PC-9 (cell line): ENCODE measurements around the gene MADCAM1. TPM values are rescaled to one million over a fixed set of nuclear protein-coding genes. Genes with fewer than 3 reads are reported as not detected.

Experiments used
- BruUV-seq: library from RNA; stranded (reverse); fragments of 400-500 nt; replicated peaks from 2 replicates; lab custom pipeline; 2021; lab: Mats Ljungman, UMichigan
- CTCF ChIA-PET: fragments of 300-600 bp; sonication (Branson Sonifier 250); formaldehyde crosslinking; loops from one replicate; lab custom pipeline; 2022; ENCODE audit warnings: antibody characterized with exemption; lab: Charles Lee
- POLR2A ChIA-PET: fragments of 300-600 bp; sonication (Branson Sonifier 250); formaldehyde crosslinking; loops from one replicate; lab custom pipeline; 2022; ENCODE audit warnings: antibody characterized with exemption; ENCODE audit not compliant: unreplicated experiment; lab: Charles Lee
- DNase-seq, 2 experiments: peaks; one replicate each; pipeline versions ENCODE4 v3.0.0 to v3.0.0-alpha.2; 2015 to 2022; ENCODE audit warnings: mixed read lengths in 1 of 2
- H2AFZ ChIP-seq: fragments of 200-600 bp; sonication (generic); 2 replicates; pipeline ENCODE4 v1.8.1; 2017; ENCODE audit warnings: antibody characterized with exemption
- H3F3A ChIP-seq: fragments of 200-600 bp; sonication (generic); 2 replicates; pipeline ENCODE4 v1.8.1; 2017; ENCODE audit warnings: antibody characterized with exemption, mild to moderate bottlenecking, low read depth; ENCODE audit not compliant: insufficient read depth
- H3K27ac ChIP-seq: fragments of 200-600 bp; sonication (generic); 2 replicates; pipeline ENCODE4 v1.6.1; 2016; ENCODE audit warnings: mixed run types
- H3K27me3 ChIP-seq: fragments of 200-600 bp; sonication (generic); 2 replicates; pipeline ENCODE4 v1.6.1; 2016; ENCODE audit warnings: low read depth, mixed run types; ENCODE audit not compliant: insufficient read depth
- H3K36me3 ChIP-seq: fragments of 200-600 bp; sonication (generic); 2 replicates; pipeline ENCODE4 v1.6.1; 2016; ENCODE audit warnings: low read depth, mixed run types
- H3K4me1 ChIP-seq: fragments of 200-600 bp; sonication (generic); replicated peaks from 2 replicates; pipeline ENCODE4 v1.6.1; 2016; ENCODE audit warnings: mixed run types; ENCODE audit not compliant: insufficient read depth
- H3K4me2 ChIP-seq: fragments of 200-600 bp; sonication (generic); 2 replicates; pipeline ENCODE4 v1.6.1; 2017; ENCODE audit warnings: mixed run types
- H3K4me3 ChIP-seq: fragments of 200-600 bp; sonication (generic); 2 replicates; pipeline ENCODE4 v1.6.1; 2016; ENCODE audit warnings: mixed run types
- H3K79me2 ChIP-seq: fragments of 200-600 bp; sonication (generic); 2 replicates; pipeline ENCODE4 v1.6.1; 2017; ENCODE audit warnings: low read depth, mixed run types
- H3K9me2 ChIP-seq: fragments of 200-600 bp; sonication (generic); 2 replicates; pipeline ENCODE4 v1.8.1; 2017; ENCODE audit warnings: mild to moderate bottlenecking; ENCODE audit not compliant: insufficient read depth
- H3K9me3 ChIP-seq: fragments of 200-600 bp; sonication (generic); 2 replicates; pipeline ENCODE4 v1.8.1; 2016; ENCODE audit warnings: low read depth; ENCODE audit not compliant: insufficient read depth
- H4K20me1 ChIP-seq: fragments of 200-600 bp; sonication (generic); 2 replicates; pipeline ENCODE4 v1.8.1; 2017; ENCODE audit not compliant: insufficient read depth
- EZH2 ChIP-seq: fragments of 200-600 bp; sonication (generic); IDR thresholded peaks from 2 replicates; pipeline ENCODE4 v1.8.0; 2017; ENCODE audit warnings: antibody characterized with exemption, low read depth
- intact Hi-C: fragments of 100-400 bp; cut with micrococcal nuclease; formaldehyde crosslinking; loops from one replicate; pipeline ENCODE4 v1.10.0; 2022; ENCODE audit not compliant: unreplicated experiment
- total RNA-seq: library from RNA; stranded (reverse); gene quantifications from 2 replicates; pipeline ENCODE4 v1.2.3, GENCODE V29; 2021
- TF ChIP-seq, protein P1 (sequence below): fragments of 200-600 bp; sonication (generic); conservative IDR thresholded peaks from 2 replicates; pipeline ENCODE4 v1.6.1; 2017; ENCODE audit warnings: mixed run types, antibody characterized with exemption, mild to moderate bottlenecking, moderate library complexity

Gene MADCAM1
- total RNA-seq, 1 experiment from 2014 or later, result 1.1 TPM

DNA sequence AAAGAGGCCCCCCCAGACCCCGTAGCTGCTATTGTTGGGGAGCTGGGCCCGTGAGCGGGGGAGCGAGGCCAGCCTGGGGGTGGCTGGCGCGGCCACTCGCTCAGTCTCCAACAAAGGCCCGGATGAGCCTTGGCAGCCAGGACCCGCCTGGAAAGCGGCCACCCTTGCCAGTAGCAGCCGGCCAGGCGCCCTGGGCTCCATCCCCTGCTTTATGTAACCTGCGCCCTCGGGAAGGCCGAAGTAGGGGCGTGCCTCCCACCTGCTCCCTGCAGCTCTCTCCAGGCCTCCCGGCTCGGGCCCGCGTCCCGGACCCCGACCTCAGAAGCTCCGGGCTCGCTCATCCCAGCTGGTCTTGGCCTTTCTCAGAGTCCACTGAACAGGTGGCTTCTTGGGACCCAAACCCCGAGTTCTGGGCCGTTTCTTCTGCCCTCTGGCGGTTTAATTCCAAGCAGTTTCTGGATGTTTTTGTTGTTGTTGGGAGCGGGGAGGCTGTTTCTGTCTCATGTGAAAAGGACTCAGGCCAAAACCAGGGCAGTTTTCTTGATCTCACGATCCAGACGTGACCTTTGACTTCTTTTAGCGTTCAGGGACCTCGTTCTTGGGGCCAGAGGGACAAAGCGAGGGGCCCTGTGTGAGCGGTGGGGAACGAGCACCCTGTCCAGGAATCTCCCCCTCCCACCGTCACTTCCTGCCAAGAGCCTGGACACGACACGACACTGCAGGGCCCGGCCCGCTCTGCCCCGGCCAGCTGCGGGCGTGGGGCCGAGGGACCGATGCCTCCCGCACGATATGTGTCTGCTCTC lies 36.5 kb downstream of the MADCAM1 start:
- H3K27me3 ChIP-seq, result no peaks in the 10 kb centered on the region
- H3K27ac ChIP-seq, result peak overlapping the region; percentile 37
- ChIA-PET CTCF (no interaction called here), POLR2A (no interaction called here)
- peak in 1 of 2 experiments; percentile 47 for DNase-seq
- peaks cover 30% of the 10 kb centered on the region; the same call in 1 of the 2 replicates for H3F3A ChIP-seq
- H4K20me1 ChIP-seq, result peaks cover 33% of the 10 kb centered on the region
- TF ChIP-seq EZH2, result no peak
- TF ChIP-seq, protein P1, sequence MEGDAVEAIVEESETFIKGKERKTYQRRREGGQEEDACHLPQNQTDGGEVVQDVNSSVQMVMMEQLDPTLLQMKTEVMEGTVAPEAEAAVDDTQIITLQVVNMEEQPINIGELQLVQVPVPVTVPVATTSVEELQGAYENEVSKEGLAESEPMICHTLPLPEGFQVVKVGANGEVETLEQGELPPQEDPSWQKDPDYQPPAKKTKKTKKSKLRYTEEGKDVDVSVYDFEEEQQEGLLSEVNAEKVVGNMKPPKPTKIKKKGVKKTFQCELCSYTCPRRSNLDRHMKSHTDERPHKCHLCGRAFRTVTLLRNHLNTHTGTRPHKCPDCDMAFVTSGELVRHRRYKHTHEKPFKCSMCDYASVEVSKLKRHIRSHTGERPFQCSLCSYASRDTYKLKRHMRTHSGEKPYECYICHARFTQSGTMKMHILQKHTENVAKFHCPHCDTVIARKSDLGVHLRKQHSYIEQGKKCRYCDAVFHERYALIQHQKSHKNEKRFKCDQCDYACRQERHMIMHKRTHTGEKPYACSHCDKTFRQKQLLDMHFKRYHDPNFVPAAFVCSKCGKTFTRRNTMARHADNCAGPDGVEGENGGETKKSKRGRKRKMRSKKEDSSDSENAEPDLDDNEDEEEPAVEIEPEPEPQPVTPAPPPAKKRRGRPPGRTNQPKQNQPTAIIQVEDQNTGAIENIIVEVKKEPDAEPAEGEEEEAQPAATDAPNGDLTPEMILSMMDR, result peak; percentile 56; the same call in 1 of the 2 replicates
- H3K79me2 ChIP-seq, result peaks cover 36% of the 10 kb centered on the region
- H3K9me2 ChIP-seq, result no peaks in the 10 kb centered on the region
- BruUV-seq, result TSS peak; percentile 58
- H3K9me3 ChIP-seq, result no peaks in the 10 kb centered on the region
- peaks cover 10% of the 10 kb centered on the region; the same call in 1 of the 2 replicates for H3K36me3 ChIP-seq
- 0 out of 2 replicates have a peak overlapping the region, but pooled peaks have one; percentile 68 for H2AFZ ChIP-seq
- intact Hi-C loops, result no loop called here
- peak overlapping the region; percentile 96 for H3K4me2 ChIP-seq
- H3K4me3 ChIP-seq, result peak overlapping the region; percentile 97
- H3K4me1 ChIP-seq, result peaks cover 49% of the 10 kb centered on the region

DNA sequence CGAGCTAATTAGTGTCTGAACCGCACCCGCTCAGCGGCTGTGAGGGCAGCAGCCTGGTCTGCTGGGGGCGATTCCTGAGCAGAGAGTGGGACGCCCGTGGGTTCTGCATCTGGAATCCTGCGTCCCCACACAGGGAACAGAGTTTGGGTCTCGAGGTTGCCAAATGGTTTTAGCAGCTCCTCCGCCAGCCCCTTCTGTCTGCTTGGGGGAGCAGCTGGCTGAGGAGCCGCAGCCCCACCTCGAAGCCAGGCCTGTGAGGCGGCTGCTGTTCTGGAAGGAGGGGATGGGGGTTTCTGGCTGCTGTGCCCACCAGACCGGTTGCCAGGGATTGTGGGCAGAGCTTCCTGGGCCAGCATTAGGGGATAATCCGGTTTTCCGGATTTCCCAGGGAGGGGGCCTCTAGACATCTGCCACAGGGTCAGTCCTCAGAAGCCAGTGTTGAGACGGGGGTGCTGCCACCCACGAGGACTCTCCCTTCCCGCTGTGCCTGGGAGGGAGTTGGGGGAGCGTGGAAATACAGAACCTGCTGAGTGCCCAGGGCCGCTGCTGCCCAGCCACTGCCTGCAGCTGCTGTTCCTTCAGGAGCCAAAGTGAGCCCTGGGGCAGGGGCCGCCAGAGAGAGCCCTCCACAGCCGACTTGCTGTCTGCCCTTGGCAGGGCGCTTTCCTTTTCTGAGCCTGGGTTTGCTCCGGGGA lies 37.2 kb downstream of the MADCAM1 start:
- Histone ChIP-seq H3K27ac (no peak overlapping the region), H3K36me3 (peaks cover 10% of the 10 kb centered on the region; the same call in 1 of the 2 replicates), H3K4me1 (peaks cover 42% of the 10 kb centered on the region), H3K9me3 (no peaks in the 10 kb centered on the region), H4K20me1 (peaks cover 39% of the 10 kb centered on the region), H3K4me3 (peak overlapping the region; percentile 97), H2AFZ (no peak overlapping the region), H3K79me2 (peaks cover 36% of the 10 kb centered on the region), H3K4me2 (peak overlapping the region; percentile 96), H3K27me3 (no peaks in the 10 kb centered on the region), H3K9me2 (no peaks in the 10 kb centered on the region), H3F3A (peaks cover 27% of the 10 kb centered on the region; the same call in 1 of the 2 replicates)
- DNase-seq, result no peak
- POLR2A ChIA-PET, result no interaction called here
- BruUV-seq, result no TSS peak
- intact Hi-C loops, result loop anchor here (2.0 kb wide), 1 partner anchor 129 kb away; the partner anchor contains the start of gene RNF126
- TF ChIP-seq, protein P1, result no peak
- CTCF ChIA-PET, result no interaction called here

DNA sequence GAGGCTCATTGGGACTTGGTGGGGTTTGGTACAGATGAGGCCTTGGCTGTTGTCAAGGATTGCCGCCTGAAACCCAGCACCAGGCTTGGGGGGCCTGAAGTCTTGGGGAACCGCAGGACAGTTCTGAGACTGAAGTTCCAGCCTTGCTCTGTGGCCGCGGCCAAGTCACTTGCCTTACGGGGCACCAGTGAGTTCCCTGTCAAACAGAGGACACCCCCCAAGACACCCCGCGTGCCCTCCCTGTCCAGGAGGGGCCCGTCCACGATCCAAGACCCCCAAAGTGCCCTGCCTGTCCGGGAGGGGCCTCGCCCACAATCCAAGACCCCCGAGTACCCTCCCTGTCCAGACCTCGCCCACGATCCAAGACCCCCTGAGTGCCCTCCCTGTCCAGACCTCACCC lies 37.8 kb downstream of the MADCAM1 start:
- H3F3A ChIP-seq, result peaks cover 24% of the 10 kb centered on the region; the same call in 1 of the 2 replicates
- POLR2A ChIA-PET, result no interaction called here
- peaks cover 10% of the 10 kb centered on the region; the same call in 1 of the 2 replicates for H3K36me3 ChIP-seq
- H3K9me2 ChIP-seq, result no peaks in the 10 kb centered on the region
- H3K79me2 ChIP-seq, result peaks cover 36% of the 10 kb centered on the region
- H3K9me3 ChIP-seq, result no peaks in the 10 kb centered on the region
- DNase-seq, result no peak
- H2AFZ ChIP-seq, result no peak overlapping the region
- H3K4me1 ChIP-seq, result peaks cover 40% of the 10 kb centered on the region
- H3K27me3 ChIP-seq, result no peaks in the 10 kb centered on the region
- intact Hi-C loops, result loop anchor here (2.0 kb wide), 1 partner anchor 129 kb away; the partner anchor contains the start of gene RNF126
- TF ChIP-seq, protein P1, result no peak
- no peak for TF ChIP-seq EZH2
- BruUV-seq, result no TSS peak
- H3K27ac ChIP-seq, result no peak overlapping the region
- H3K4me2 ChIP-seq, result peak overlapping the region; percentile 96
- CTCF ChIA-PET, result no interaction called here
- H4K20me1 ChIP-seq, result peaks cover 42% of the 10 kb centered on the region
- H3K4me3 ChIP-seq, result no peak overlapping the region
